ENCODE measurements around the gene PGGHG. TPM values are rescaled to one million over a fixed set of nuclear protein-coding genes. Genes with fewer than 3 reads are reported as not detected.

The PGGHG gene
- total RNA-seq, 4 donors from 2014 or later, result 4.0 to 7.7 (median 6.9) TPM

DNA sequence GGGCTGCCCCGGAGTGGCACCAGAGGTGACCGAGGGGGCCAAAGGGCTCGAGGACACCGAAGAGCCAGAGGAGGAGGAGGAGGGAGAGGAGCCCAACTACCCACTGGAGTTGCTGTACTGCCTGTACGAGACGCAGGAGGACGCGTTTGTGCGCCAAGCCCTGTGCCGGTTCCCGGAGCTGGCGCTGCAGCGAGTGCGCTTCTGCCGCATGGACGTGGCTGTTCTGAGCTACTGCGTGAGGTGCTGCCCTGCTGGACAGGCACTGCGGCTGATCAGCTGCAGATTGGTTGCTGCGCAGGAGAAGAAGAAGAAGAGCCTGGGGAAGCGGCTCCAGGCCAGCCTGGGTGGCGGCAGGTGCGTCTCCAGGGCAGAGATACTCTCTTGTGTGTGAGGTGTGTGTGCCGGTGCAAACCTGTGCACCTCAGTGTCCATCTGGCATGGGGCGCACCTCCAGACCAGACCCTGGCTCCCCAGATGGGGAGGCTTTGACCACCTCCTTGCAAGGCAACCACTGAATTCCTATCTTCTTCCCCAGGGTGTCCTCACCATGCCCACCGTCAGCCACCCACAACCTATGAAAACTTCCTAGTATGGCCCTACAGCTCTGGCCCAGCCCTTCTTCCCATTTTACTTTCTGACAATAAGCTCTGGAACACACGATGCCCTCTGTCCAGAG is 7.3 kb upstream of the PGGHG start:
- H3K4me3 ChIP-seq (ENCODE audit: low read depth, poor library complexity, severe bottlenecking), result no peak overlapping the region
- TF ChIP-seq, protein P1, sequence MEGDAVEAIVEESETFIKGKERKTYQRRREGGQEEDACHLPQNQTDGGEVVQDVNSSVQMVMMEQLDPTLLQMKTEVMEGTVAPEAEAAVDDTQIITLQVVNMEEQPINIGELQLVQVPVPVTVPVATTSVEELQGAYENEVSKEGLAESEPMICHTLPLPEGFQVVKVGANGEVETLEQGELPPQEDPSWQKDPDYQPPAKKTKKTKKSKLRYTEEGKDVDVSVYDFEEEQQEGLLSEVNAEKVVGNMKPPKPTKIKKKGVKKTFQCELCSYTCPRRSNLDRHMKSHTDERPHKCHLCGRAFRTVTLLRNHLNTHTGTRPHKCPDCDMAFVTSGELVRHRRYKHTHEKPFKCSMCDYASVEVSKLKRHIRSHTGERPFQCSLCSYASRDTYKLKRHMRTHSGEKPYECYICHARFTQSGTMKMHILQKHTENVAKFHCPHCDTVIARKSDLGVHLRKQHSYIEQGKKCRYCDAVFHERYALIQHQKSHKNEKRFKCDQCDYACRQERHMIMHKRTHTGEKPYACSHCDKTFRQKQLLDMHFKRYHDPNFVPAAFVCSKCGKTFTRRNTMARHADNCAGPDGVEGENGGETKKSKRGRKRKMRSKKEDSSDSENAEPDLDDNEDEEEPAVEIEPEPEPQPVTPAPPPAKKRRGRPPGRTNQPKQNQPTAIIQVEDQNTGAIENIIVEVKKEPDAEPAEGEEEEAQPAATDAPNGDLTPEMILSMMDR (IDR thresholded peaks at IDR 0.05), result no peak
- no peak for TF ChIP-seq POLR2A (IDR thresholded peaks at IDR 0.05)
- 36 to 43% methylated on average over 18 to 26 of the region's 26 CpGs for WGBS, 2 donors
- intact Hi-C loops (cut with DNase I; ENCODE audit: low total_unique reads), result no loop called here
- peak in 1 of 2 donors; percentile 82 for DNase-seq (ENCODE audit: low spot score in 2 of 2)

DNA sequence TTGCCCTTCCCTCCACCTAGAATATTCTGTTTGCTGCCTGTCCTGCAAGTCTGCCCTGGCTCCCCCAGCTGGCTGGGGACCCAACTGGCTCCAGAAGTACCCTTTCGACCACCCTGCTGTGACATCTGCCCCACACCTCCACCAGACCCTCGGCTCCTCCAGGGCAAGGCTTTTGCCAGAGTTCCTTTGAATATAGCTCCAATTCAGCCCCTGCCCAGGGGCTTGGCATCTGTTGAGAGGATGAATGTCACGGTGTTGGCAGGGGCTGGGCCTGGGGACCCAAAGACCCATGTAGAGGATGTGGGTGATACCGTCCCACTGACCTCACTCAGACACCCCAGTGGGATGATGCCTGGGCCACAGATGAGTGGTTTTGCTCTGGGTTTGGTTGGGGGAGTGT is 6.8 kb upstream of the PGGHG start:
- intact Hi-C loops (cut with DNase I; ENCODE audit: low total_unique reads), result no loop called here
- peak in 1 of 2 donors; percentile 81 for DNase-seq (ENCODE audit: low spot score in 2 of 2)
- H3K4me3 ChIP-seq (ENCODE audit: low read depth, poor library complexity, severe bottlenecking), result no peak overlapping the region
- no peak for TF ChIP-seq POLR2A (IDR thresholded peaks at IDR 0.05)
- WGBS, 2 donors, result 78 to 80% methylated on average over 4 of the region's 4 CpGs

DNA sequence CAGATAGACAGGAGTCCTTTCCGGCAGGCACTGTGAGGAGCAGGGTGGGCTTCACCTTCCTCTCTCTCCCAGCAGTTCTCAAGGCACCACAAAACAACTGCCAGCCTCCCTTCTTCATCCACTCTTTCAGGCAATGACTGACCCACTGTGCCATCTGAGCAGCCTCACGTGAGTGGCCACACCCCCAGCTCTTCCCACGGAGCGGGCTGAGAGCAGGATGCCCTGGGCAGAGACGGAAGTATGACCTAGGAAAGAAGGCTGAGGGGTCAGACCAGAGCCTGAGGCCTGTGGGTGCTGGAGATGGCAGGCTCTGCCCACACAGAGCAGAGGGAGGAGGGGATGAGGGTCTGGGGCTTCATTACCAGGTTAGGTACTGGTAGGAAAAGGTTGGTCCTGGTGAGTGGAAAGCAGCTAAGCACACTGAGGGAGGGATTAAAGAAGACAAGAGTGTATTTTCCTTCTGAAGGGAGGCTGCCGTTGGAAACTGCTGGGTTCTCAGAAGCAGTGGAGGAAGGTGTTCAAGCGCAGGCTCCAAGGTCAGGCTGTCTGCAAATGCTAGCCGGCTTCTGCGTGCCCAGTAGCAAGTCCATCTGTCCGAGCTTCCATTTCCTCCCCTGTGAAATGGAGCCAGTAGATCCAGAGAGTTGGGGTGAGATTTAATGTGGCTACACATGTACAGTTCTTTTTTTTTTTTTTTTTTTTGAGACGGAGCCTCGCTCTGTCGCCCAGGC is 6.1 kb upstream of the PGGHG start:
- peak in 1 of 2 donors; percentile 81 for DNase-seq (ENCODE audit: low spot score in 2 of 2)
- no peak for TF ChIP-seq POLR2A (IDR thresholded peaks at IDR 0.05)
- TF ChIP-seq, protein P1 (IDR thresholded peaks at IDR 0.05), result no peak
- H3K4me3 ChIP-seq (ENCODE audit: low read depth, poor library complexity, severe bottlenecking), result no peak overlapping the region
- intact Hi-C loops (cut with DNase I; ENCODE audit: low total_unique reads), result no loop called here
- 64 to 65% methylated on average over 13 of the region's 13 CpGs for WGBS, 2 donors

DNA sequence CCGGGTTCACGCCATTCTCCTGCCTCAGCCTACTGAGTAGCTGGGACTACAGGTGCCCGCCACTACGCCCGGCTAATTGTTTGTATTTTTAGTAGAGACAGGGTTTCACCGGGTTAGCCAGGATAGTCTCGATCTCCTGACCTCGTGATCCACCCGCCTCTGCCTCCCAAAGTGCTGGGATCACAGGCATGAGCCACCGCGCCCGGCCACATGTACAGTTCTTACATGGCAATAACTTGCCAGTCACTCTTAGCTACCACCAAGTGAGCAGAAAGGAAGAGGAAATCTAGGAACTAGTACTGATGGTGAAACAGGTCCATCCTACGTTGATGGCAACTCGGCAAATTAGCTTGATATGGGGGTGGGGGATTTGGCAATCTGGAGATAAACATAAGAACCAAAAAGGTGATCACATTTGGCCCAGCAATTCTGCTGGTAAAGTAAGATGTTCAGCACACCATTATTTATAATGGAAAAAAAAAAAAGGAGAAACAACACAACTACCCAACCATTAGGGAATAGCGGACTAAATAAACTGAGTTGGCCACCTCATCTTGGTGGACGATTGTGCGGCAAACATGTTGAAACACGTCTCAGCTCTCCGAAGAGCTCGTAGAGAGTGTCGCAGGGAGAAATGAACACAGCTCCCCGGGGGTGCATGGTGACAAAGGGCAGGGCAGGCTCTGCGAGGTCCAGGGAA is 5.4 kb upstream of the PGGHG start:
- TF ChIP-seq, protein P1 (IDR thresholded peaks at IDR 0.05), result no peak
- TF ChIP-seq POLR2A (IDR thresholded peaks at IDR 0.05), result no peak
- intact Hi-C loops (cut with DNase I; ENCODE audit: low total_unique reads), result no loop called here
- WGBS, 2 donors, result 83 to 85% methylated on average over 23 of the region's 23 CpGs
- DNase-seq (ENCODE audit: low spot score in 2 of 2), result peak in 1 of 2 donors; percentile 66
- no peak overlapping the region for H3K4me3 ChIP-seq (ENCODE audit: low read depth, poor library complexity, severe bottlenecking)

DNA sequence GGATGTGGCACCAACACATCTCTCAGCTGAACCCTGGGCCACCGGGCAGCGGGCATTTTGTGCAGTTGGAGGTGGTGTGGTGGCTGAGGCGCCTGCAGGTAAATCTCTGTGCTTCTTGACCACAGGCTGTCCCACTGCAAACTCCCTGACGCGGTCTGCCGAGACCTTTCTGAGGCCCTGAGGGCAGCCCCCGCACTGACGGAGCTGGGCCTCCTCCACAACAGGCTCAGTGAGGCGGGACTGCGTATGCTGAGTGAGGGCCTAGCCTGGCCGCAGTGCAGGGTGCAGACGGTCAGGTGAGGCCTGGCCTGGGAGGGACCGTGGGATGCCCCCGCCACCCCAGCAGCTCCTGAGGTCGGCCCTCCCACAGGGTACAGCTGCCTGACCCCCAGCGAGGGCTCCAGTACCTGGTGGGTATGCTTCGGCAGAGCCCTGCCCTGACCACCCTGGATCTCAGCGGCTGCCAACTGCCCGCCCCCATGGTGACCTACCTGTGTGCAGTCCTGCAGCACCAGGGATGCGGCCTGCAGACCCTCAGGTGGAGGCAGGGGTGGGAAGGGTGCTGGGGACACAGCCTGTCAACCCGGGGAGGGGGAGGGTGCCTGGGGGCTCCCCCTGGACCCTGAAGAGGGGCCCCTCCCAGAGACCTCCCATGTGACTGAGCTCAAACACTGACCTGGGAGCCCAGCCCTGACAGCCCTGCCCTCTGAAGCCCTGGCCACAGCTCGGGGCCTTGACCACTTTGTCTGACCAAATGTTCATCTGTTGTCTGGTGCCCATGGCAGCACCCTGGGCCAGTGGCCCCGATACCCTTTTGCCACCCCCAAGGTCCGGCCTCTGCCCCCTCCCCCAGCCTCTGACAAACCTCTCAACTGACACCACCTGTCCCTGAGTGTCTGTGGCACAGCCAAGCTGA is 4.6 kb upstream of the PGGHG start:
- peak in 1 of 2 donors; percentile 83 for DNase-seq (ENCODE audit: low spot score in 2 of 2)
- no peak overlapping the region for H3K4me3 ChIP-seq (ENCODE audit: low read depth, poor library complexity, severe bottlenecking)
- intact Hi-C loops (cut with DNase I; ENCODE audit: low total_unique reads), result no loop called here
- WGBS, 2 donors, result 77 to 83% methylated on average over 15 to 17 of the region's 24 CpGs
- TF ChIP-seq POLR2A (IDR thresholded peaks at IDR 0.05), result no peak
- TF ChIP-seq, protein P1 (IDR thresholded peaks at IDR 0.05), result no peak
